CD14-positive monocyte (primary cell): ENCODE data around the gene ZBTB7C. TPM values are rescaled to one million over a fixed set of nuclear protein-coding genes. Genes with fewer than 3 reads are reported as not detected.

ENCODE experiments used
- DNase-seq, 3 donors: peaks; one replicate each; pipeline ENCODE4 v3.0.0-alpha.2; 2011 to 2022
- H2AFZ ChIP-seq: 2 replicates; pipeline ENCODE4 v1.6.0; 2012; ENCODE audit warnings: mild to moderate bottlenecking, low read depth, low read length, inconsistent platforms; ENCODE audit not compliant: insufficient read depth, poor library complexity, severe bottlenecking
- H3K27ac ChIP-seq, 2 donors: 1 replicate in 1 of 2; 2 replicates in 1 of 2; pipeline ENCODE4 v1.5.1; 2012 to 2013; ENCODE audit warnings: low read length in 2 of 2, control low read depth in 1 of 2, inconsistent platforms in 1 of 2, low read depth in 1 of 2, mild to moderate bottlenecking in 1 of 2
- H3K27me3 ChIP-seq, 2 donors: one replicate each; pipeline versions ENCODE4 v1.6.0 to v1.6.1; 2011 to 2013; ENCODE audit warnings: low read length in 2 of 2; ENCODE audit not compliant: control insufficient read depth in 2 of 2, insufficient read depth in 2 of 2
- H3K36me3 ChIP-seq, 2 donors: replicated peaks in 1 of 2; 1 replicate in 1 of 2; 2 replicates in 1 of 2; pipeline versions ENCODE4 v1.5.1 to v1.6.1; 2012 to 2013; ENCODE audit warnings: low read length in 2 of 2, control low read depth in 1 of 2, inconsistent platforms in 1 of 2, mild to moderate bottlenecking in 1 of 2; ENCODE audit not compliant: insufficient read depth in 2 of 2, control insufficient read depth in 1 of 2
- H3K4me1 ChIP-seq, 2 donors: 1 replicate in 1 of 2; 2 replicates in 1 of 2; pipeline versions ENCODE4 v1.5.1 to v1.6.1; 2012 to 2013; ENCODE audit warnings: low read length in 2 of 2, control low read depth in 1 of 2, inconsistent platforms in 1 of 2, mild to moderate bottlenecking in 1 of 2, moderate library complexity in 1 of 2; ENCODE audit not compliant: insufficient read depth in 2 of 2, control insufficient read depth in 1 of 2
- H3K4me2 ChIP-seq: replicated peaks from 2 replicates; pipeline ENCODE3; 2012; ENCODE audit warnings: low read length, moderate library complexity, mild to moderate bottlenecking; ENCODE audit not compliant: poor library complexity, severe bottlenecking; ENCODE audit errors: extremely low read depth
- H3K4me3 ChIP-seq, 3 experiments: fragments of 200-600 bp in 1 of 3; sonication (generic) in 1 of 3; replicated peaks in 1 of 3; 1 replicate in 2 of 3; 2 replicates in 1 of 3; pipeline ENCODE4 v1.5.1; 2011 to 2013; ENCODE audit warnings: low read length in 3 of 3, mild to moderate bottlenecking in 3 of 3, control low read depth in 2 of 3, low read depth in 2 of 3, inconsistent platforms in 1 of 3, moderate library complexity in 1 of 3
- H3K79me2 ChIP-seq: 2 replicates; pipeline ENCODE4 v1.6.0; 2012; ENCODE audit warnings: mild to moderate bottlenecking, control low read depth, inconsistent platforms, low read length, moderate library complexity; ENCODE audit not compliant: insufficient read depth
- H3K9ac ChIP-seq: 2 replicates; pipeline ENCODE4 v1.6.0; 2017; ENCODE audit warnings: low read length, mild to moderate bottlenecking; ENCODE audit not compliant: insufficient read depth, poor library complexity, severe bottlenecking
- H3K9me3 ChIP-seq, 2 donors: replicated peaks in 1 of 2; 1 replicate in 1 of 2; 2 replicates in 1 of 2; pipeline versions ENCODE4 v1.5.1 to v1.6.1; 2012 to 2013; ENCODE audit warnings: low read length in 2 of 2, control low read depth in 1 of 2; ENCODE audit not compliant: control insufficient read depth in 1 of 2, insufficient read depth in 1 of 2
- H4K20me1 ChIP-seq: 2 replicates; pipeline ENCODE4 v1.6.0; 2012; ENCODE audit warnings: mild to moderate bottlenecking, low read length, control low read depth, moderate library complexity; ENCODE audit not compliant: insufficient read depth
- H3K27ac Mint-ChIP-seq, 7 donors: one replicate each; pipeline ENCODE4 v1.8.0; 2020; ENCODE audit warnings: mild to moderate bottlenecking in 7 of 7, mixed read lengths in 7 of 7, moderate library complexity in 6 of 7, inconsistent platforms in 2 of 7
- H3K27me3 Mint-ChIP-seq, 3 donors: one replicate each; pipeline ENCODE4 v1.8.0; 2021 to 2022; ENCODE audit warnings: low read depth in 3 of 3, mild to moderate bottlenecking in 3 of 3, mixed read lengths in 3 of 3, moderate library complexity in 3 of 3, inconsistent platforms in 1 of 3
- H3K36me3 Mint-ChIP-seq, 2 donors: one replicate each; pipeline ENCODE4 v1.8.0; 2020; ENCODE audit warnings: mixed read lengths in 2 of 2, inconsistent platforms in 1 of 2, mild to moderate bottlenecking in 1 of 2
- H3K4me1 Mint-ChIP-seq: one replicate; pipeline ENCODE4 v1.8.0; 2020; ENCODE audit warnings: mild to moderate bottlenecking, mixed read lengths
- H3K4me3 Mint-ChIP-seq, 2 donors: one replicate each; pipeline ENCODE4 v1.8.0; 2020; ENCODE audit warnings: mild to moderate bottlenecking in 2 of 2, mixed read lengths in 2 of 2, moderate library complexity in 1 of 2
- H3K9me3 Mint-ChIP-seq, 7 donors: one replicate each; pipeline ENCODE4 v1.8.0; 2020 to 2022; ENCODE audit warnings: mixed read lengths in 7 of 7, mild to moderate bottlenecking in 6 of 7, moderate library complexity in 6 of 7, inconsistent platforms in 2 of 7
- WGBS: methylation state at CpG from one replicate; pipeline ENCODE4 v1.1.5; 2013; ENCODE audit warnings: missing lambda C conversion rate; ENCODE audit not compliant: insufficient coverage; 5-methylcytosine and 5-hydroxymethylcytosine counted together
- intact Hi-C, 2 donors: fragments of 100-400 bp; cut with micrococcal nuclease; formaldehyde crosslinking; loops; one replicate each; pipeline versions ENCODE4 v1.15.0 to v1.15.1; 2023
- polyA plus RNA-seq, 3 donors: library from polyadenylated mRNA; depleted of rRNA in 1 of 3; unstranded in 2 of 3; stranded (reverse) in 1 of 3; fragments of 300-500 nt in 2 of 3; fragments of >200 nt in 1 of 3; fragmentation: Illumina TruSeq in 2 of 3; gene quantifications; 1 replicate in 2 of 3; 2 replicates in 1 of 3; pipeline ENCODE4 v1.2.3, GENCODE V29; 2012 to 2021
- TF ChIP-seq, protein P1 (sequence below): fragments of 200-600 bp; IDR thresholded peaks from one replicate; pipeline ENCODE4 v1.8.0; 2022; ENCODE audit warnings: antibody characterized with exemption, mild to moderate bottlenecking

The ZBTB7C gene
- polyA plus RNA-seq, 3 donors: 0.03 to 0.09 TPM; not detected in 1

DNA sequence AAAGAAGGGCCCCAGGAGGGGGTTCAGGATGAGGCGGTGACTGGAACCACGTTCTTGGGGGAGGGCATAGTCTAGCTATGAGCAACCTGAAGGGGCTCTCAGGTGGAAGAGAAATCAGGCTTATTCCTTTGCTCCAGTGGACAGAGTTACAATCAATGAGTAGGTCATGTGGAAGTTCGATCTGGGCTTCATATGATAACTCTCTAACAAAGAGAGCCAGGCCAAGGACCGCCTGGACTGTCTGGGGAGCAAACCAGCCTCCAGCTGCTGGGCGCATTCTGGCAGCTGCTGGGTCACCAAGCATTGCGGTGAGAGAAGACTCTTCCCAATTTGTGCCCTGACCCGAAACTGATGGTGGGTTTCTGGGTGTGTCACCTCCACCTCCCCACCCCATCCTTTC is 298.4 kb downstream of the ZBTB7C start:
- H3K27me3 Mint-ChIP-seq: peaks cover 15 to 27% (median 23%) of the 10 kb centered on the region in 3 donors
- no peaks in the 10 kb centered on the region for H4K20me1 ChIP-seq
- no peaks in the 10 kb centered on the region for H3K4me1 ChIP-seq
- H3K27ac Mint-ChIP-seq: no peak overlapping the region
- peaks cover 0 to 6% of the 10 kb centered on the region in 2 donors for H3K27me3 ChIP-seq
- no peak for DNase-seq
- no peak overlapping the region for H3K9ac ChIP-seq
- H3K4me3 ChIP-seq: no peak overlapping the region
- no peaks in the 10 kb centered on the region for H3K4me1 Mint-ChIP-seq
- H3K9me3 Mint-ChIP-seq: peaks cover 0 to 2% (median 0%) of the 10 kb centered on the region in 7 donors
- no peaks in the 10 kb centered on the region for H3K36me3 ChIP-seq
- no peaks in the 10 kb centered on the region for H3K79me2 ChIP-seq
- H3K9me3 ChIP-seq: no peaks in the 10 kb centered on the region
- H3K27ac ChIP-seq: no peak overlapping the region
- no peak overlapping the region for H3K4me2 ChIP-seq
- no peak overlapping the region for H2AFZ ChIP-seq
- TF ChIP-seq, protein P1, sequence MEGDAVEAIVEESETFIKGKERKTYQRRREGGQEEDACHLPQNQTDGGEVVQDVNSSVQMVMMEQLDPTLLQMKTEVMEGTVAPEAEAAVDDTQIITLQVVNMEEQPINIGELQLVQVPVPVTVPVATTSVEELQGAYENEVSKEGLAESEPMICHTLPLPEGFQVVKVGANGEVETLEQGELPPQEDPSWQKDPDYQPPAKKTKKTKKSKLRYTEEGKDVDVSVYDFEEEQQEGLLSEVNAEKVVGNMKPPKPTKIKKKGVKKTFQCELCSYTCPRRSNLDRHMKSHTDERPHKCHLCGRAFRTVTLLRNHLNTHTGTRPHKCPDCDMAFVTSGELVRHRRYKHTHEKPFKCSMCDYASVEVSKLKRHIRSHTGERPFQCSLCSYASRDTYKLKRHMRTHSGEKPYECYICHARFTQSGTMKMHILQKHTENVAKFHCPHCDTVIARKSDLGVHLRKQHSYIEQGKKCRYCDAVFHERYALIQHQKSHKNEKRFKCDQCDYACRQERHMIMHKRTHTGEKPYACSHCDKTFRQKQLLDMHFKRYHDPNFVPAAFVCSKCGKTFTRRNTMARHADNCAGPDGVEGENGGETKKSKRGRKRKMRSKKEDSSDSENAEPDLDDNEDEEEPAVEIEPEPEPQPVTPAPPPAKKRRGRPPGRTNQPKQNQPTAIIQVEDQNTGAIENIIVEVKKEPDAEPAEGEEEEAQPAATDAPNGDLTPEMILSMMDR: no peak
- intact Hi-C loops: no loop called here
- WGBS: 77% methylated on average over 3 of the region's 7 CpGs
- no peaks in the 10 kb centered on the region for H3K36me3 Mint-ChIP-seq
- H3K4me3 Mint-ChIP-seq: no peak overlapping the region

DNA sequence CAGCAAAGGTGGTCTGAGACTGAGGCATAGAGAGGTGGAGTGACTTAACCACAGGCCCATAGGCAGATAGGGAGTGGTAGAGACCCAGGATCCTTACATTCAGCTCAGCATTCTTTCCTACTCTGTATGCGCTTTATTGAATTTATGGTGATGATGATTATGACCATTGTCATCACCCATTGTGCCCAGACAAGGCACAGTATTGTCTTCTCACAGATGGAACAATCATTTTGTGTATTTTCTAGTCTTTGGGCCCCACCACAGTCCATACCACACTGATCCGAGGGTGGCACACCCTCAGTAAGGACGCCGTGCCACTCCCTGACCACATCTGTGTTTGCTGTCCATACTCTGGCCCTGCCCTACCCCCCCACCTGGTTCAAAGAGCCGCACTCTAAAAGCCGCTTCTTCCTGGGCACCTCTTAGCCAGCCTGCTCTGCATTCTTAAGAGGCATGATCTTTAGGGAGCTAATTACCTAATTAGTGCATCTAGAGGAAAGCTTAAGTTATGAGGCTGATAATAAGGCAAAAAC is 299.2 kb downstream of the ZBTB7C start:
- Histone ChIP-seq H3K27me3 (peaks cover 0 to 6% of the 10 kb centered on the region in 2 donors), H3K4me1 (no peaks in the 10 kb centered on the region), H3K9me3 (no peaks in the 10 kb centered on the region), H3K4me2 (no peak overlapping the region), H4K20me1 (no peaks in the 10 kb centered on the region), H3K9ac (no peak overlapping the region), H2AFZ (no peak overlapping the region), H3K27ac (no peak overlapping the region), H3K4me3 (no peak overlapping the region), H3K79me2 (no peaks in the 10 kb centered on the region), H3K36me3 (no peaks in the 10 kb centered on the region)
- Mint-ChIP-seq H3K4me3 (no peak overlapping the region), H3K36me3 (no peaks in the 10 kb centered on the region), H3K27ac (no peak overlapping the region), H3K27me3 (peaks cover 18 to 23% (median 22%) of the 10 kb centered on the region in 3 donors), H3K4me1 (no peaks in the 10 kb centered on the region), H3K9me3 (peaks cover 0 to 2% (median 0%) of the 10 kb centered on the region in 7 donors)
- TF ChIP-seq, protein P1: no peak
- WGBS: 83% methylated on average over 3 of the region's 6 CpGs
- intact Hi-C loops: no loop called here
- DNase-seq: no peak
